ENCODE measurements around the gene EPN1.
"Not testable (repeated sequence)": the region's sequence is repeated elsewhere in the genome, so short reads cannot be mapped to it uniquely, and the experiment has no call there.

Gene EPN1

DNA sequence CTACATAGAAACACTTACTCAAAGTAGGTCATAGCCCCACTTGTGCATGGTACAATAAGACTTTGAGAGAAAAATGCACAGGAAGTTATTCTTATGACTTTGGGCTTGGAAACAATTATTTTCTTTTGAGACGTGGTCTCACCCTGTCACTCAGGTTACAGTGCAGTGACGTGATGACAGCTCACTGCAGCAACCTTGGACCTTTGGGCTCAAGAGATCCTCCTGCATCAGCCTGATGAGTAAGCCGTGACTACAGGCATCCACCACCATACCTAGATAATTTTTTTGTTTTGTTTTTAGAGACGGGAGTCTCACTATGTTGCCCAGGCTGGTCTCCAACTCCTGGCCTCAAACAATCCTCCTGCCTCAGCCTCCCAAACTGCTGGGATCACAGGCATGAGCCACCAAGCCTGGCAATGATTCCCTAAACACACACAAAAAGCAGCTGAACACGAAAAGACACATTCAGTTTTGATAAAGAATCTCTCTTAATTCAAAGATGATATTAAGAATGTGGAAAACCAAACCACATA lies 45.3 kb downstream of the EPN1 start:
- DNase-seq (ENCODE audit: low spot score): no peak

DNA sequence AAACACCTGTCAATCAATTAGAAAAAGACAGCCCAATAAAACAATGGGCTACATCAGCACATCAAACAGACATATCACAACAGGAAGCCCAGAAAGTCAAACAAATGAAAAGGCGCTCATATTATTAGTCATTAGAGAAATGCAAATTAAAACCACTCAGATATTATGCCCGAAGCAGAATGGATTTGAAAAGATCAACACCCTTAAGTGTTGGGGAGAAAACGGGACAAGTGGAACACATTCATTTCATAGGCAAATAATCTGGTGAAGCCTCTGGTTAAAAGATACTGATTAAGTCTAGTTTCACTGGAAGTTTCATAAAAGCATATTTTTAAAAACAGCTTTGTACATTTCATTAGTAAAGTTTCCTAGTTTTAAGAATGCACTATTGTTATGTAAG lies 45.8 kb downstream of the EPN1 start:
- no peak for DNase-seq (ENCODE audit: low spot score)

GRCh38 chr19:55723491-55723890 lies 48.5 kb downstream of the EPN1 start:
- no peak for DNase-seq (ENCODE audit: low spot score)

GRCh38 chr19:55730378-55730777 lies 55.4 kb downstream of the EPN1 start:
- DNase-seq (ENCODE audit: low spot score): not testable (repeated sequence)

GRCh38 chr19:55738302-55738701 lies 63.3 kb downstream of the EPN1 start, which contains the start of gene NLRP9:
TSS of gene NLRP9 (minus strand) at chr19:55738402. CDS start at chr19:55738374, 28 bp downstream.
- DNase-seq (ENCODE audit: low spot score): no peak

DNA sequence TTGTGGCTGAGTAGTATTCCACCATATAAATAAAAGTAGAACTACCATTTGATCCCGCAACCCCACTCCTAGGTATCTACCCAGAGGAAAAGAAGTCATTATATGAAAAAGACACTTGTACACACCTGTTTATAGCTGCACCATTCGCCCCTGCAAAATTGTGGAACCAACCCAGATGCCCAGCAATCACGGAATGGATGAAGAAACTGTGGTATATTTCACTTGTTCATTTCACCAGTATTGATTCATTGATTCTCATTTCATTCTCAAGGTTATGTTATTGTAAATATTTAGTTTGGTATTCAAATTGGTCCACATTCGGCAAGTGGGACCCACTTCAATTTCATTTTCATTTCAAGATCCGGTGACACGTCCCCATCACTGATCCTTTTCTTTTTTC lies 75.7 kb downstream of the EPN1 start:
- no peak for DNase-seq (ENCODE audit: low spot score)

DNA sequence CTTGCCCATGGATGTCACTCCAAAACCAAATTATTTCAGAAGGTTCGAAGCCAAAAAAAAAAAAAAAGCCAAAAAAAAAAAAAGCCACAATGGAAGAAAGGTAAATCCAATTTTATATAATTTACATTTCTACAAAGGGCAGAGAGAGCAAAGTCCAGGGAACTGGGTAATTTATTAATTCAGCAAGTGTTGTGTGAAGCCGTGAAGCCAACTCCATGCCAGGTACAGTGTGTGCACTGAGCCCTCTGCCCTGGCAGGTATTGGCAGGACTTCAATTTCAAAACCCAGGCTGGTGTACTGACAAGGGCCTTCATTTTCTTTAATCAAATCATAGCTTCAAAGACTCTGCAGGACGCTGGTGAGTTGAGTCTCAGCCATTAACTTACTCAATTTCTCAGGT lies 78.4 kb downstream of the EPN1 start:
- DNase-seq (ENCODE audit: low spot score): no peak

DNA sequence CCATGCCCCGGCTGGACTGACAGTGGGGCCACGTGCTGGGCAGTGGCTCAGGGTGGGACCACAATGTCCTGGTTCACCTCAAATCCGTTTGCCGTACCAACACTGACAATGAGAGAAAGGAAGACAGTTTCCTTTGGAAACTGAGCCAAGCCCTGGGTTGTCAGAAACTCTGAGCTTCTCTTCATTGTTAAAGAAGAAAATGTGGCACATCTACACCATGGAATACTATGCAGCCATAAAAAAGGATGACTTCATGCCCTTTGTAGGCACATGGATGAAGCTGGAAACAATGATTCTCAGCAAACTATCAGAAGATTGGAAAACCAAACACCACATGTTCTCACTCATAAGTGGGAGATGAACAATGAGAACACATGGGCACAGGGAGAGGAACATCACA lies 81.8 kb downstream of the EPN1 start:
- not testable (repeated sequence) for DNase-seq (ENCODE audit: low spot score)

DNA sequence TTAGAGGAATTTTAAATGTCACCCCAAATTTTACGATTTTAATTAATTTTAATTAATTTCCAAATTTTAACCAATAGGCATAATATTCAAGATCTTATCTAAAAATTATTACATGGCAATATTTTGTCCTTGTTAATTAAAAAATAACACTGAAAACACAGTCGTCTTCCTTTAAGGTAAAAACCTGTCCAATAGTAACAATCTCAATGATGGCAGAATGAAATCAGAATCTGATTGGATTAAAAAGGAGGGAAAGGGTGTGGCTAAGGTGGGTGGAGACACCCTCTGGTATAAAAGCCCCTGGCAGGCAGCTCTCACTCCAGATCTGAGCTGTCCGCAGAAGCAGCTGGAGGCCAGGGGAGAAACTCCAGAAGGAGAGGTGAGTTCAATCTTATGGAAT lies 83.8 kb downstream of the EPN1 start, which contains the start of gene RFPL4A:
Gene RFPL4A (plus strand): TSS at position 301 of the 400 bp plus-strand sequence. CDS start 2,704 bp downstream, outside the sequence.
- not testable (repeated sequence) for DNase-seq (ENCODE audit: low spot score)
